T follicular helper cell (primary cell): Measurements from ENCODE around the gene LINGO3.
A peak's percentile ranks its signal among the peaks of the same experiment; 100 is the strongest.

Experiments
- DNase-seq: peaks from one replicate; pipeline ENCODE4 v3.0.0-alpha.2; 2020; ENCODE audit warnings: low read depth

Gene LINGO3

GRCh38 chr19:2339644-2340310 lies 31.8 kb upstream of the LINGO3 start:
- DNase-seq = no peak

DNA sequence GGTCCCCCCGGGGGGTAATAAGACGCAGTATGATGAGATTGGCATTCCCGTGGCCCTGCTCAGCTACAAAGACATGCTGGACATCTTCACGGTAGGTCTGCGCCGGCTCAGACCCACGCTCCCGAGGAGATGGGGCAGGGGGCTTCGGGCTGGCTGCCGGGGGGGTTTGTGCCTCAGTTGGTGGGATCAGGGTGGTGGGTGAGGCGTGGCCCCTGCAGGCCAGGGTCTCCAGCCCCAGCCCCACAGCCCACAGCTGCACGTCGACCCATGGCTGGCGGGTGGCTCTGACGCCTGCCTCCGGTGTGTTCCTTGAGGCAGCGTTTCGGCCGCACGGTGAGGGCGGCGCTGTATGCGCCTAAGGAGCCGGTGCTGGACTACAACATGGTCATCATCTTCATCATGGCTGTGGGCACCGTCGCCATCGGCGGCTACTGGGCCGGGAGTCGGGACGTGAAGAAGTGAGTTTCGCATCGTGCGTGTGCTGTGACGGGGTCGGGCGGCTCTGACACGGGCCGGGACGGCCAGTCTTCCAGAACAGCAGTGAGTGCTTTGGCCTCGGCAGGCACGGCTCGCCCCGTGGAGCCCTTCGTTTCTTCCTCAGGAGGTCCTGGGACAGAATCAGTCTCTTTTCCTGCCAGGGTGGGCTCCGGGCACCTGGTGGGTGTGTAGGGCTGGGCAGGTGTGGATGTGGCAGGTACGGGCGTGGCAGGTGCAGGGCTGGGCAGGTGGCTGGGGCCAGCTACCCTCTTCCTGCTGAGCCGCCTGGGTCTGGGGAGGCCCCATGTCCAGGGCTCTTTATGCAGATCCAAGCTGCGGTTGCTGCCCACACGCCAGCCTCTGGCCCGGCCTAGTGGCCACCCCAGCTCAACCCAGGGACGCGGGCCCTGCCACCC lies 31.0 kb upstream of the LINGO3 start:
- no peak for DNase-seq

- no peak for DNase-seq
Measured at GRCh38 chr19:2338055-2338615, 30.2 kb upstream of the LINGO3 start.

GRCh38 chr19:2337329-2337707 lies 29.4 kb upstream of the LINGO3 start:
- no peak for DNase-seq

DNA sequence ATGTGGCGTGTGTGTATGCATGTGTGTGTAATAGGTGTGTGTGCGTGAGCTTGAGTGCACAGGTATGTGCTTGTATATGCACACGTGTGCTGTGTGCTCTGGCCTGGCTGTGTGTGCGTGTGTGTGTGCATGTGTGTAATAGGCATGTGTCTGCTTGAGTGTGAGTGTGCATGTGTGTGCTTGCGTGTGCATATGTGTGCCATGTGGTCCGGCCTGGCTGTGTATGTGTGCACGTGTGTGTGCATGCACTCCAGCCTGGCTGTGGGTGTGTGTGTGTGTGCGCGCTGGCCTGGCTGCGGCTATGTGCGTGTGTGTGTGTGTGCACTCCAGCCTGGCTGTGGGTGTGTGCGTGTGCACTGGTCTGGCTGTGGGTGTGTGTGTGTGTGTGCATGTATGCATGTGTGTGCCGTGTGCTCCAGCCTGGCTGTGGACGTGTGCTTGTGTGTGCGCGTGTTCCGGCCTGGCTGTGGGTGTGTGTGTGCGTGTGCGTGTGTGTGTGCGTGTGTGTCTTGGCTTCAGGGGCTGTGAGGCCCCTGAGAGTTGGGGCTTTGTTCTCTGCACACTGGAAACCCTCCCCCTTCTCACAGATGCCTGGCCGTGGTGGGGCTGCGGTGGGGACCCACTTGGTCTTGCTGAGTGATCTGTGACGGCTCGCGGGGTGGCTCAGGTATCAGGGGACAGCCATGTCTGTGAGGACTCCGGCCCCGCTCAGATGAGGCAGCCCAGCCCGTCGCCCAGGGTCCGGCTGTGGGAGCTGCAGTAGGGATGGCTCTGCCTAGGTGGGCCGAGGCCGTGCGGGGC lies 28.8 kb upstream of the LINGO3 start:
- no peak for DNase-seq

DNA sequence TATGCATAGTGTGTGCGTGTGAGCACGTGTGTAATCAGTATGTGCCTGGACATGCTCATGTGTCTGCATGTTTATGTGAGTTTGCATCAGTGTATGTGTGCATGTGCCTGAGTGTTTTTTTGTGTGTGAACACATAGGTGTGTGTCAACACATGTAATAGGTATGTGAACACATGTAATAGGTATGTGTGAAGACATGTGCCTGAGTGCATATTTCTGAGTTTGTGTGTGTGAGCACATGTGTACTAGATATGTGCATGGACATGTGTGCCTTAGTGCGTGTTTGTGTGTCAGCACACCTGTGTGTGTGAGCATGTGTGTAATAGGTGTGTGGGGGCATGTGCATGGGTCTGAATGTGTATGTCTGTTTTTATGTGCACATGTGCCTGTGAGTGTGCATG lies 27.9 kb upstream of the LINGO3 start:
- no peak for DNase-seq

DNA sequence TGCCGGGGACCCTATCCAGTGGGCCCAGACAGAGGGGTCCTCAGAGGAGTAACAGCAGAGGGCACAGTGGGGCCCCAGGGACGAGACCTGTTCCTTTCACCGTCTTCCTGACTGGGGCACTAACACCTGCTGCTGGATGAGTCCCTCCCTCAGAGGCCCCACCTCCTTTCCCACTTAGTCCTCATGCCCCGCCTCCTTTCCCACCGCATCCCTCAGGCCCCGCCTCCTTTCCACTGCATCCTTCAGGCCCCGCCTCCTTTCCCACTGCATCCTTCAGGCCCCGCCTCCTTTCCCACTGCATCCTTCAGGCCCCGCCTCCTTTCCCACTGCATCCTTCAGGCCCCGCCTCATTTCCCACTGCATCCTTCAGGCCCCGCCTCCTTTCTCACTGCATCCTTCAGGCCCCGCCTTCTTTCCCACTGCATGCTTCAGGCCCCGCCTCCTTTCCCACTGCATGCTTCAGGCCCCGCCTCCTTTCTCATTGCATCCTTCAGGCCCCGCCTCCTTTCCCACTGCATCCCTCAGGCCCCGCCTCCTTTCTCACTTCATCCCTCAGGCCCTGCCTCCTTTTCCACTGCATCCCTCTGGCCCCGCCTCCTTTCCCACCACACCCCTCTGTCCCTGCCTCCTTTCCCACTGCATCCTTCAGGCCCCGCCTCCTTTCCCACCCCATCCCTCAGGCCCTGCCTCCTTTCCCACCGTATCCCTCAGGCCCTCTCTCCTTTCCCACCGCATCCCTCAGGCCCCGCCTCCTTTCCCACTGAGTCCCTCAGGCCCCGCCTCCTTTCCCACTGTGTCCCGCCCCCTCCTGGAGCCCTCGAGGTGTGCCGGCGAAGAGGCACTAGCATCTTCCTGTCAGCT lies 27.3 kb upstream of the LINGO3 start:
- no peak for DNase-seq

- DNase-seq = no peak
Measured at GRCh38 chr19:2334426-2334825, 26.5 kb upstream of the LINGO3 start.

GRCh38 chr19:2333807-2334211 lies 25.9 kb upstream of the LINGO3 start:
- DNase-seq = no peak

- DNase-seq = no peak
Measured at GRCh38 chr19:2333027-2333806, 25.3 kb upstream of the LINGO3 start.

DNA sequence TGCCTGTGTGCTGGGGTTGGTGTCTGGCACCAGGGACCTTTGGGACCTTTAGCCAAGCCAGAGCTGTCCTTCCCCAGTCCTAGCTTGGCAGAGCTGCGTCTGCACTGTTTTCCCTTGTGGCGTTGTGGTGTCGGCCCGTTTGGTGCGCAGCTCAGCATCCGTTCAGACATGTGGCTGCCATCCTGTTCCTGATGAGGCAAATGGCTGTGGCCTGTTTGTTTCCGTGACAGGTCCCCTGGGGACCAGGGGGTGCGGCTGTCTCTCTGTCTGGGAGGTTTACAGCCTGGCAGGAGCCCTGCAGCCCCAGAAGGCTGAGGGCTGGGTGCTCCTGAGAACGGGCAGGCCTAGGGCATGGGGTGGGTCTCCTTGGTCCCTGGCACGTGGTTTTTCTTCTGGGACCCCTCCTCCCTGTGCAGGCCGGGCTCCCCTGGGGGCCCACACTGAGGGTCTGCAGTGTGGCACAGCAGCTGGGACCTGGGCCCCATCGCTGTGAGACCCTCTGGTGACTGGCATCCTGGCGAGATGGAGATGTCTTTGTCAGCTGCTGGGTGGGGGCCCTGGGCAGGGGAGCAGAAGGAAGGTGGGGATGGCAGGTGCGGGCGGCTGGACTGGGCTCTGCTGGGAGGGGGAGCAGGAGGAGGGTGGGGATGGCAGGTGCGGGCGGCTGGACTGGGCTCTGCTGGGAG lies 24.5 kb upstream of the LINGO3 start:
- DNase-seq = peak; percentile 9

- DNase-seq = no peak
Measured at GRCh38 chr19:2331601-2332246, 23.8 kb upstream of the LINGO3 start.

GRCh38 chr19:2330632-2331284 lies 22.8 kb upstream of the LINGO3 start:
- DNase-seq = no peak

DNA sequence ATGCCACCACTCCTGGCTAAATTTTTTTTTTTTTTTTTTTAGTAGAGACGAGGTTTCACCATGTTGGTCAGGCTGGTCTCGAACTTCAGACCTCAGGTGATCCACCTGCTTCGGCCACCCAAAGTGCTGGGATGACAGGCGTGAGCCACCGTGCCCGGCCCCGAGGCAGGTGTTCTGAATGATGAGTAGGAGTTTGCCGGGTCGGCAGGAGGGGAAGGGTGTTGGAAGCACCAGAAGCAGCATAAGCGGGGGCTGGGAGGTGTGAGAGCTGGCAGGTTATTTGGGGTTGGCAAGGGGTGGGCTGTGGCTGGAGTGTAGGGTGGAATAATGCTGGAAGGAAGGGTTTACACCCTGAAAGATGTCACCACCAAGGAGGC lies 22.3 kb upstream of the LINGO3 start:
- no peak for DNase-seq

DNA sequence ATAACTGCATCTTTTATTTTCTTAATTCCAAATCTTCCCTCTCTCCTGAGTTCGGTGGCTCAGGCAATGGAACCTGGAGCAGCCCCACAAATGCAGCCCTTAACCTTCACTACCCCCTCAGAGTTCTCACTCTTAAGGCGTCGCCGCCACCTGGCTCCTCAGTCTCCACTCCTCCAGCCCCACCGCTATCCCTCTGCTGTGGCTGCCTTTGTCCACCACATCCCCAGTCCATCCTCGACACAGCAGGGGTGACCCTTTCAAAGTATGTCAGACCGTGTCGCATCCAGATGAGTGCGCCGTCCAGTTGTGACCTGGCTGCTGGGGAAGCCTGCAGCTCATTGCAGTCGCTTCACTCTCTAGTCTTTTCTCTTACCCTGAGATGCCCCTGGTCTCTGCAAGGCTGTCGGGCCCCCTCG lies 21.6 kb upstream of the LINGO3 start:
- DNase-seq = no peak

- DNase-seq = no peak
Measured at GRCh38 chr19:2329149-2329478, 21.2 kb upstream of the LINGO3 start.

DNA sequence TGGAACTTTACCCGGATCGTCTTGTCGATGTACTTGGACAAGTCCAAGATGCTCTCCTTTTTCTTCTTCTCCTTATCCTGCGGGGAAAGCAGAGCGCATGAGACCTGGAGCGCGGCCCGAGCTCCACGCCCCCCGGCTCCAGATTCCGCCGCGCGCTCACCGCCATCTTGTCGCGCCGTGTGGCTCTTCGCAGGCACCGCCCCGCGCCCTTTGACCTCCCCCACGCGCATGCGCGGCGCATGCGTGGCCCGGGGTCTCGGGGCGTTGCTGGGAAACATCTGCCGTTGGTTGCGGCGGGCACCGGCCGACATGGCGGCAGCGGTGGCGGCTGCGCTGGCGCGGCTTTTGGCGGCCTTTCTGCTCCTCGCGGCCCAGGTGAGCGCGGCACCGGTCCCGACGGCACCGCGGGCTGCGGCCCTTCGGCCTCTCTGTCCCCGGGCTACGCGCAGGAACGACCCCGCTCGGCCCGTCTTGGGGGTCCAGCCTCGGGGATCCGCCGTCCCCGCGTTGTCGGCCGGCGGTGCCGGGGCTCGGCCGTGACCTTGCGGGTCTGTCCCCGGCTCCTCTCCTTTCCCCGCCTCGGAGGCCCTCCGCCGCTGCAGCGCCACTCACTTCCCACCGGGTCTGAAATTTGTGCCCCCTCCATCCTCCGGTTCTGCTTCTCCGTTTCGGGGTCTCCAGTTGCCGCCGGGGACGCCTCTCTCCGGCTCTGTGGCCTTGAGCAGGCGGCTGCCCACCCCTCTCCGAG lies 20.6 kb upstream of the LINGO3 start, which contains the start of the genes LSM7 and SPPL2B:
LSM7 (minus strand) TSS at position 186 of the 748 bp plus-strand sequence; CDS start at position 166, 20 bp downstream.
SPPL2B (plus strand) TSS at position 284 of the 748 bp plus-strand sequence; CDS start at position 310, 26 bp downstream.
- DNase-seq = peak; percentile 90
